ENCODE measurements around the gene MATN1.

- no peak for TF ChIP-seq CTCF (IDR thresholded peaks at IDR 0.05)
- no peak for TF ChIP-seq ZFX (IDR thresholded peaks at IDR 0.05; ENCODE audit: borderline replicate concordance)
Measured at GRCh38 chr1:30705698-30706097, 17.7 kb downstream of the MATN1 start.

Measured in 22Rv1 (cell line).